COLO668 (cell line): ENCODE measurements around the gene EXOSC6.
"Not testable (repeated sequence)": the region's sequence is repeated elsewhere in the genome, so short reads cannot be mapped to it uniquely, and the experiment has no call there.

Experiments used
- DNase-seq: peaks from one replicate; lab custom pipeline; 2025; ENCODE audit not compliant: unreplicated experiment; lab: John Stamatoyannopoulos, UW

Gene EXOSC6

DNA sequence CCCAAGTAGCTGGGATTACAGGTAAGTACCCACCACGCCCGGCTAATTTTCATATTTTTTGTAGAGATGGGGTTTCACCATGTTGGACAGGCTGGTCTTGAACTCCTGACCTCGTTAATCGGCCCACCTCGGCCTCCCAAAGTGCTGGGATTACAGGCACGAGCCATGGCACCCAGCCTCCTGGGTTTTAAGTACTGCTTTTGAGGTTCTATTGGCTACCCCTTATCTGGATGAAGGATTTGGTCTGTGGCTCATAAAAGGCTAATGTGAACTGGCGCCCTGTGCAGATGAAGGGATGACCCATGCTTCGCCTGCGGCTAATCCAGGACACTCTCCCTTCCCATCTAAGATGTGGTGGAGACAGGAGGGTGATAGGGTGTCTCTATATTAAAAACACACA lies 52.6 kb downstream of the EXOSC6 start:
- not testable (repeated sequence) for DNase-seq

DNA sequence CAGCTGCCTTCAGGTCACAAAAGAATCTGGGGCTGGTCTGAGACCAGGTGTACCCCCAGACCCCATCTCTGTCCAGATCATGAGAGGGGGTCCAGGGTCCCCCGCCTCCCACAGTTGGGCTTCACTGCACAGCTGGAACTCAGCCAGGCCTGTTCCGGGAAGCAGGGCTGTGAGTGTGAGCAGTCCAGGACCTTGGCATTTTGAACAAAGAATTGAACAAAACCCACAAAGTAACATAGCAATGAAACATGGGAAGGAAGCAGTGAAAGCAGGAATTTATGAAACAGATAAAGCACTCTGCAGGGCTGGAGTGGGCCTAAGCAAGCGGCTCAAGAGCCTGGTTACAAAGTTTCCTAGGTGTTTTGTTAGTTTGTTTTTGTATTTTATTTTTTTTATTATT lies 53.1 kb downstream of the EXOSC6 start:
- not testable (repeated sequence) for DNase-seq

DNA sequence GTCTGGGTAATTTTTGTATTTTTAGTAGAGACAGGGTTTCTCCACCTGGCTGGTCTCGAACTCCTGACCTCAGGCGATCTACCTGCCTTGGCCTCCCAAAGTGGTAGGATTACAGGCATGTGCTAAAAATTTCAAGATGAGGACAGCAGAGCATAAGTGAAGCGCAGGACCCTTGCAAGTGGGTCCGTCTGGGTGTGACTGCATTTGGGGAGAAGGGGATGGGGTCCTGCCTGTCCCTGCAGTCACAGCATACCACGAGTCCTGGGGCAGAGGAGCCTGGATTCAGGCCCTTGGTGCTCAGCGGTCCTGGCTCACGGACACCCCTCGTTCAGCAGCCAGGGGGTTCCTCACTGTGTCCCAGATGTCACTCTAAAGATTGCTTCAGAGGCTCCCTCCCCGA lies 53.5 kb downstream of the EXOSC6 start:
- DNase-seq: not testable (repeated sequence)

DNA sequence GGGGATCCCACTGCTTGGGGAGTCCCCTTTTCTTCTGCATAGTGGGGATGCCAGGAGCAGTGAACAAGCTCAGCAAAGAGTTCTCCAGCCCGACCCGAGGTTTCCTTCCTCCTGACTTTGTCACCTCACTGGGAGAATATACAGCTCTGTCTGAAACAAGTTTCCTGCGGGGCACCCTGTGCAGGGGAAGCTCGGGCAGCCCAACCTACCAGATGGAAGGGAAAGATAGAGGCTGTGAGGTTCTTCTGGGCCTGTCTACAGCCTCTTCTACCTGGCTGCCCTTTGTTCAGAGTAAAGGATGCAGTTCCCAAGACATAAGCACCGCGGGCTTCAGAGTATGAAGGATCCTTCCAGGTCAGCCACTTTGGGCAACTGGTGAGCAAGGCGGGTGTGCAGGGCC lies 54.1 kb downstream of the EXOSC6 start:
- DNase-seq: not testable (repeated sequence)
